GM19438 (cell line): ENCODE data around the gene ALDH18A1.

Experiments used
- ATAC-seq: cut with Tn5 transposase; IDR thresholded peaks from one replicate; pipeline ENCODE4 v1.9.1; 2021; ENCODE audit warnings: low read depth; ENCODE audit not compliant: unreplicated experiment

ALDH18A1 gene

GRCh38 chr10:95560278-95561176 is 96.0 kb downstream of the ALDH18A1 start:
- no peak for ATAC-seq

GRCh38 chr10:95559896-95560277 is 96.6 kb downstream of the ALDH18A1 start:
- no peak for ATAC-seq

- ATAC-seq = no peak
Measured at GRCh38 chr10:95559471-95559870, 97.0 kb downstream of the ALDH18A1 start.

GRCh38 chr10:95558593-95559320 is 97.8 kb downstream of the ALDH18A1 start:
- no peak for ATAC-seq

GRCh38 chr10:95556994-95557767 is 99.3 kb downstream of the ALDH18A1 start:
- ATAC-seq = no peak
